Gastrocnemius medialis (tissue), 4 donors: ENCODE results near the gene CYP51A1.

Experiments
- CTCF ChIP-seq, 5 experiments: fragments of 450-650 bp in 3 of 5; fragments of 200-600 bp in 2 of 5; sonication (generic) in 2 of 5; IDR thresholded peaks in 4 of 5; conservative IDR thresholded peaks in 1 of 5; 1 replicate in 4 of 5; 2 replicates in 1 of 5; pipeline ENCODE4 v1.5.1; 2016 to 2019; ENCODE audit warnings: antibody characterized with exemption in 5 of 5, mild to moderate bottlenecking in 3 of 5, moderate library complexity in 3 of 5
- POLR2A ChIP-seq, 2 donors: fragments of 450-650 bp; IDR thresholded peaks; one replicate each; pipeline ENCODE4 v1.6.1; 2017; ENCODE audit warnings: antibody characterized with exemption in 2 of 2, mild to moderate bottlenecking in 2 of 2, moderate library complexity in 2 of 2

- TF ChIP-seq CTCF (IDR thresholded peaks at IDR 0.05 in 4 of 5, conservative IDR thresholded peaks at IDR 0.05 in 1 of 5), result no peak
- no peak for TF ChIP-seq POLR2A (IDR thresholded peaks at IDR 0.05)
These were observed 994 bp upstream of the CYP51A1 start for GRCh38 chr7:92135052-92135889.
